OCI-LY7 (cell line): ENCODE measurements around the gene ANKRD63. TPM values are rescaled to one million over a fixed set of nuclear protein-coding genes. Genes with fewer than 3 reads are reported as not detected.

ENCODE experiments used
- BruUV-seq: library from RNA; stranded (reverse); fragments of 400-500 nt; replicated peaks from 2 replicates; lab custom pipeline; 2021; lab: Mats Ljungman, UMichigan
- CTCF ChIA-PET: fragments of 300-600 bp; sonication (Branson Sonifier 250); formaldehyde crosslinking; loops from one replicate; lab custom pipeline; 2022; ENCODE audit warnings: antibody characterized with exemption; ENCODE audit not compliant: unreplicated experiment; lab: Charles Lee
- POLR2A ChIA-PET: fragments of 300-600 bp; sonication (Branson Sonifier 250); formaldehyde crosslinking; loops from one replicate; lab custom pipeline; 2022; ENCODE audit warnings: antibody characterized with exemption; lab: Charles Lee
- DNase-seq: peaks from one replicate; pipeline ENCODE4 v3.0.0-alpha.2; 2015; ENCODE audit warnings: low spot score
- H2AFZ ChIP-seq: fragments of 200-600 bp; sonication (generic), shearing (Covaris generic); 2 replicates; pipeline ENCODE4 v1.6.1; 2014; ENCODE audit warnings: mild to moderate bottlenecking, antibody characterized with exemption, low read length, moderate library complexity
- H3K27ac ChIP-seq: fragments of 200-600 bp; sonication (generic); 2 replicates; pipeline ENCODE4 v1.5.1; 2014; ENCODE audit warnings: mixed run types, low read depth, mild to moderate bottlenecking, moderate library complexity, low read length, inconsistent platforms; ENCODE audit not compliant: poor library complexity, severe bottlenecking
- H3K36me3 ChIP-seq: fragments of 200-600 bp; sonication (generic); 2 replicates; pipeline ENCODE4 v1.6.1; 2014; ENCODE audit warnings: mild to moderate bottlenecking, antibody characterized with exemption, low read length, moderate library complexity, mixed read lengths; ENCODE audit not compliant: insufficient read depth
- H3K4me1 ChIP-seq: fragments of 200-600 bp; sonication (generic); 2 replicates; pipeline ENCODE4 v1.5.1; 2014; ENCODE audit warnings: mild to moderate bottlenecking, low read length; ENCODE audit not compliant: insufficient read depth, poor library complexity, severe bottlenecking
- H3K4me2 ChIP-seq: fragments of 200-600 bp; sonication (generic); 2 replicates; pipeline ENCODE4 v1.6.1; 2014; ENCODE audit warnings: mild to moderate bottlenecking, low read length
- H3K4me3 ChIP-seq: fragments of 200-600 bp; sonication (generic); 2 replicates; pipeline ENCODE4 v1.5.1; 2014; ENCODE audit warnings: mild to moderate bottlenecking, low read depth, low read length; ENCODE audit not compliant: poor library complexity, severe bottlenecking
- H3K79me2 ChIP-seq: fragments of 200-600 bp; sonication (generic); 2 replicates; pipeline ENCODE4 v1.6.1; 2016; ENCODE audit warnings: low read depth, mild to moderate bottlenecking, low read length, moderate library complexity, mixed read lengths; ENCODE audit not compliant: insufficient read depth
- H3K9me2 ChIP-seq: fragments of 200-600 bp; sonication (generic); 2 replicates; pipeline ENCODE4 v1.6.1; 2016; ENCODE audit warnings: mild to moderate bottlenecking, low read length, mixed read lengths; ENCODE audit not compliant: insufficient read depth
- H3K9me3 ChIP-seq: fragments of 200-600 bp; sonication (generic); 2 replicates; pipeline ENCODE4 v1.6.1; 2014; ENCODE audit warnings: mild to moderate bottlenecking, mixed run types, low read length, mixed read lengths
- H4K20me1 ChIP-seq: fragments of 200-600 bp; sonication (generic); 2 replicates; pipeline ENCODE4 v1.6.1; 2014; ENCODE audit warnings: mild to moderate bottlenecking, antibody characterized with exemption, low read length, moderate library complexity, mixed read lengths; ENCODE audit not compliant: insufficient read depth
- CTCF ChIP-seq: fragments of 200-600 bp; sonication (generic); conservative IDR thresholded peaks from 2 replicates; pipeline ENCODE4 v1.5.1; 2014; ENCODE audit warnings: mild to moderate bottlenecking, antibody characterized with exemption, low read length, moderate library complexity, mixed read lengths
- EZH2phosphoT487 ChIP-seq: fragments of 200-600 bp; sonication (generic); IDR thresholded peaks from 2 replicates; pipeline ENCODE4 v1.6.1; 2018; ENCODE audit warnings: low read depth, borderline replicate concordance, mild to moderate bottlenecking, mixed run types, antibody characterized with exemption, low read length, moderate library complexity, mixed read lengths
- intact Hi-C: fragments of 100-400 bp; cut with micrococcal nuclease; formaldehyde crosslinking; loops from one replicate; pipeline ENCODE4 v1.10.0; 2022; ENCODE audit not compliant: unreplicated experiment
- total RNA-seq, 2 experiments: library from RNA; depleted of rRNA in 1 of 2; stranded (reverse); fragments of >200 nt in 1 of 2; shearing (Covaris generic) in 1 of 2; gene quantifications; 2 replicates each; pipeline ENCODE4 v1.2.3, GENCODE V29; 2014 to 2022

The ANKRD63 gene
- total RNA-seq, 2 experiments from 2014 or later, result not detected

- no peak for DNase-seq
- H3K36me3 ChIP-seq, result no peaks in the 10 kb centered on the region
- ChIA-PET POLR2A (no interaction called here), CTCF (no interaction called here)
- intact Hi-C loops, result no loop called here
- H3K4me2 ChIP-seq, result no peak overlapping the region
- H3K9me2 ChIP-seq, result no peaks in the 10 kb centered on the region
- no peaks in the 10 kb centered on the region for H3K79me2 ChIP-seq
- no peaks in the 10 kb centered on the region for H4K20me1 ChIP-seq
- TF ChIP-seq EZH2phosphoT487, result no peak
- TF ChIP-seq CTCF, result no peak
- no peak overlapping the region for H3K27ac ChIP-seq
- no peaks in the 10 kb centered on the region for H3K9me3 ChIP-seq
- no TSS peak for BruUV-seq
- H3K4me3 ChIP-seq, result no peak overlapping the region
- H2AFZ ChIP-seq, result no peak overlapping the region
- peaks cover 13% of the 10 kb centered on the region for H3K4me1 ChIP-seq
These were observed 41.3 kb downstream of the ANKRD63 start for GRCh38 chr15:40241269-40242212.

- Histone ChIP-seq H3K9me3 (no peaks in the 10 kb centered on the region), H3K36me3 (no peaks in the 10 kb centered on the region), H2AFZ (no peak overlapping the region), H3K4me1 (peaks cover 13% of the 10 kb centered on the region), H3K79me2 (no peaks in the 10 kb centered on the region), H3K4me2 (no peak overlapping the region), H3K4me3 (no peak overlapping the region), H3K27ac (no peak overlapping the region), H4K20me1 (no peaks in the 10 kb centered on the region), H3K9me2 (no peaks in the 10 kb centered on the region)
- intact Hi-C loops, result no loop called here
- ChIA-PET CTCF (no interaction called here), POLR2A (no interaction called here)
- DNase-seq, result no peak
- no TSS peak for BruUV-seq
- no peak for TF ChIP-seq EZH2phosphoT487
- TF ChIP-seq CTCF, result no peak
These were observed 42.1 kb downstream of the ANKRD63 start for GRCh38 chr15:40240619-40241221.
